ENCODE measurements around the gene TSPY10.
"Not testable (repeated sequence)": the region's sequence is repeated elsewhere in the genome, so short reads cannot be mapped to it uniquely, and the experiment has no call there.

The TSPY10 gene

GRCh38 chrY:9527580-9527979 lies at the start of gene TSPY10:
Gene TSPY10, plus strand, starts transcription at chrY:9527880. Its CDS starts 46 bp downstream, at chrY:9527926.
- DNase-seq (ENCODE audit: low spot score) = not testable (repeated sequence)

- DNase-seq (ENCODE audit: low spot score) = not testable (repeated sequence)
Observed at GRCh38 chrY:9486967-9487366, 40.7 kb upstream of the TSPY10 start, which contains the start of gene TSPY9. Gene TSPY9, plus strand, starts transcription at chrY:9487267. Its CDS starts 46 bp downstream, at chrY:9487313.

GRCh38 chrY:9504396-9504795 lies 23.3 kb upstream of the TSPY10 start:
- not testable (repeated sequence) for DNase-seq (ENCODE audit: low spot score)

- DNase-seq (ENCODE audit: low spot score) = not testable (repeated sequence)
Observed at GRCh38 chrY:9516287-9516686, 11.4 kb upstream of the TSPY10 start.

All from CD4-positive, alpha-beta T cell treated with Interleukin-2 at 100 ng/mL for 4 hours (primary cell).